Measurements from ENCODE around the gene PIK3R5.

Gene PIK3R5

GRCh38 chr17:8849311-8850041 is 116.0 kb downstream of the PIK3R5 start:
- no peak for DNase-seq

DNA sequence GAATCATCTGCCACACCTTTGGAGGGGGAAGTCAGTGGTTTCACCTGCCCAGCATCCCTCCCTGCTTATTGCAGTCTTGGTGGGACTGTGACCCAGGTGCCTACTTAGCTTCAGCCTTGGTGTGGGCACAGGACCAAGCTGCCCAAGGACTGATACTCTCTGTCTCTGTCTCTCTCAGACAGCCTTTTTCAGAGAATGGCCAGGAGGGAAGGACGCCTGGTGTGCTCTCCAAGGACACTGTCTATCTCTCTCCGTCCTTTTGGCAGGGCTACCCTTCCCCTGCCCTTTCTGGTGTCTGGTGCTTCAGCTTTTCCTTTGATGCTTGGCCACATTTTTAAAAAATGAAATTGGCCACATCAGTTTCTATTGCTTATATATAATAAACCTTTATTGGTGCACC is 117.6 kb downstream of the PIK3R5 start:
- no peak for DNase-seq

DNA sequence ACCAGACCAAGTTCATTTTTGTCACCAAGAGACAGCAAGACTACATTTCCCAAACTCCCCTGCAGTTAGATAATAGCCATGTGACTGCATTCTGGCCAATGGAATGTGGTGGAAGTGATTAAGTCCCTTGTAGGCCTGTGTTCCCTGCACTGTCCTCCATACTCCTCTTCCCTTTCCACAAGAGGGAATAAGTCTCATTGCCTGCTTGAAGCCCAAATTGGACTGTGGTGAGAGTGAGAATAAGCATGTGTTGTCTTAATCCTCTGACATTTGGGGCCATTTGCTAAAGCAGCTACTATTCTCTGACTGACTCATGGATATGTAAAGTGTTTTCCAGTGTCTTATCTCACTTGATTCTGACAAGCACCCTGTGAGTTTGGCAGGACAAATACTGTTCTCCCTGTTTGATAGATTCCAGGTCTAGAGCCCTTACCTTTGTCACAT is 118.7 kb downstream of the PIK3R5 start:
- DNase-seq = no peak

GRCh38 chr17:8844229-8845218 is 121.0 kb downstream of the PIK3R5 start:
- DNase-seq = no peak

- DNase-seq = no peak
Observed at GRCh38 chr17:8843344-8843743, 122.2 kb downstream of the PIK3R5 start.

DNA sequence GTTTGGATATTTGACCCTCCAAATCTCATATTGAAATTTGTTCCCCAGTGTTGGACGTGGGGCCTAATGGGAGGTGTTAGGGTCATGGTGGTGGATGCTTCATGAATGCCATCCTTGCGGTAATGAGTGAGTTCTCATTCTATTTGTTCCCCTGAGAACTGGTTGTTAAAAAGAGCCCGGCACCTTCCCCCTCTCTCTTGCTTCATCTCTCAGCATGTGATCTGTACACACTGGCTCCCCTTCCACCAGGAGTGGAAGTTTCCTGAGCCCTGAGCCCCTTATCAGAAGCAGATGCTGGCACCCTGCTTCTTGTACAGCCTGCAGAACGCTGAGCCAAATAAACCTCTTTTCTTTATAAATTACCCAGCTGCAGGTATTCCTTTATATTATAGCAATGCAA is 123.7 kb downstream of the PIK3R5 start:
- DNase-seq = no peak

- no peak for DNase-seq
Observed at GRCh38 chr17:8839410-8839935, 126.0 kb downstream of the PIK3R5 start.

DNA sequence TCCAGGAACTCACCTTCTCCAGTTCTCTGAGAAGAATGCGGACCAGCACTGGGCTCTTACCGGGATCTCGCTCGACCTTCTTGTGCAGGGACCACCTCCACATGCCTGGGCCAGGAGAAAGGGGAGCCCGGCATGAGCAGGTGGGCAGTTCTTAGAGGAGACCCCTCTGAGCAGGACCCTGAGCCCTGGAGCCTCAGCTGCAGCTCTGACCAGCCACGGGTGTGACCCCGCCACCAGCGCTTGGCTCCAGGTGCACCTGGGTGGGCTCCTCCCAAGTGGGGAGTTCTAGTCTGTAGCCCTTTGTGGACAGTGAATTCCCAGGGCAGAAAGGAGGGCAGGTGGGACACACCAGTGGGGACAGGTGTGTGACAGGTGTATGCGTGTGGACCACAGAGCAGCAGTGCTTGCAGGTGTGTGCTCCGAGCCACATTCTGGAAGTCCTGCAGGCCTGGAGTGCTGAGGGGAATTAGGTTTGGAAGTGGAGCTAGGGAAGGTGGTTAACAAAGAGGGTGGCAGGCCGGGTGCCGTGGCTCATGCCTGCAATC is 126.9 kb downstream of the PIK3R5 start:
- DNase-seq = no peak

- DNase-seq = no peak
Observed at GRCh38 chr17:8837563-8838075, 127.9 kb downstream of the PIK3R5 start.

GRCh38 chr17:8836821-8837562 is 128.5 kb downstream of the PIK3R5 start:
- DNase-seq = no peak

- no peak for DNase-seq
Observed at GRCh38 chr17:8835631-8836364, 129.7 kb downstream of the PIK3R5 start.

DNA sequence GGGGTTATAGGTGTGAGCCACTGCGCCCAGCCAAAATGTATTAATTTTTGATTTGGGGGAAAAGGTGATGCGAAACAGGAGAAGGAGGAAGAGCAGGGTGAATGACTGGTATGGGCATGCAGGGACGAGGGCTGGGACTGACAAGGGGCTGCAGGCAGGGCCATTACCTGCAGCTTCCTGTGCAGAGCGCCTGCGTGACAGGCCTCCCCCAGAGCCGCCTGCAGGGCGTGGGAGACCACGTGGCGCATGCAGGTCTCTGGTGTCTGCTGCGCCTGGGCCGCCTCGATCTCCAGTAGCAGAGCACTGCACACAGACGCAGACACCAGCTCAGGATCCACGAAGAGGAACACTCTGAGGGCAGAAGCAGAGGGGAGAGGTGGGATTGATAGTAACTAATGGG is 130.4 kb downstream of the PIK3R5 start:
- no peak for DNase-seq

DNA sequence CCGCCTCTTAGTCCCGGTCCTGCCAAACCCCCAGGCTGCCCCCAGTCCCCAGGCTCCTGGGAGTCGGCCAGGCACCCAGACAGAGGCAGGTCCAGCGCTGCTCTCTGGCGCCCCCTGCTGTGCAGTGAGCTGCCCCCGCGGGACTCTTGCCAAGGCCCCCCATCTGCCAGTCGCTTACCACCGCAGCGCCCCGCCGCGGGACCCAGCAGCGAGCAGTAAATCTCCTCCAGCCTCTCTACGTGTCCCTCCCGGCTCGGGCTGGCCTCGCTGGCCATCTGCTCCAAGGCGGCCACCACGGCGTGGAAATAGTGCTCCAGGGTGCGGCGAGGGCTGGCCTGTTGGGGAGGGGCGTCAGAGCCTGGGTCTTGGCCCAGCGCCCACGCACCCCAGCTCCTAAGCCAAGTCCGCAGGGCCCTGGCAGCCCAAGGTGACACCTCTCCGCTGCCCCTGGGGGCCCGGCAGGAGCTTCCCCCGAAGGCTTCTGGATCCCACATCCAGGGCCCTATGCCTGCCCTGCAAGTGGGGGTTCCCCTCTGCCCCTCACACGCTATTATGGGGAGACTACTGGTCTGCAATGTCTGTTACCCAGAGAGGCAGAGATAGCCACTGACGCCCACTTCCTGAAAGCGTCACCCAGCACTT is 132.7 kb downstream of the PIK3R5 start:
- DNase-seq = no peak

GRCh38 chr17:8831234-8831849 is 134.2 kb downstream of the PIK3R5 start:
- no peak for DNase-seq

DNA sequence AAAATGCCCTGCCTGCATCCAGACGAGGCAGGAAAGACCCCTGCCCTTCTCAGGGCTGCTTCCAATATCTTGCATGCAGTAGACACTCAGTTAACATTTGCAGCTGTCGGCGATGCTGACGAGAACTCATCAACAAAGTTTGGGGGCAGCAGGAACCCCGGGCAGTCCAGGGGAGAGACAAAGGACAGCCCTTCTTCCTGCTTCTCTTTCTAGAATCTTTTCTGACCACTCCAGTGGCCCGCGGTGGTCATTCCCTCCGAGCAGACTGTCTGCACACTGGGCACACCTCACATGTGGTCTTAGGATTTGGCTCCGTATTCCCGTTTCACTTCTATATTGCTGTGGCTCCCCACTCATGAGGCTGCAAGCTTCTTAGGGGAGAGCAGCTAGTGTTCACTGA is 135.4 kb downstream of the PIK3R5 start:
- DNase-seq = no peak

DNA sequence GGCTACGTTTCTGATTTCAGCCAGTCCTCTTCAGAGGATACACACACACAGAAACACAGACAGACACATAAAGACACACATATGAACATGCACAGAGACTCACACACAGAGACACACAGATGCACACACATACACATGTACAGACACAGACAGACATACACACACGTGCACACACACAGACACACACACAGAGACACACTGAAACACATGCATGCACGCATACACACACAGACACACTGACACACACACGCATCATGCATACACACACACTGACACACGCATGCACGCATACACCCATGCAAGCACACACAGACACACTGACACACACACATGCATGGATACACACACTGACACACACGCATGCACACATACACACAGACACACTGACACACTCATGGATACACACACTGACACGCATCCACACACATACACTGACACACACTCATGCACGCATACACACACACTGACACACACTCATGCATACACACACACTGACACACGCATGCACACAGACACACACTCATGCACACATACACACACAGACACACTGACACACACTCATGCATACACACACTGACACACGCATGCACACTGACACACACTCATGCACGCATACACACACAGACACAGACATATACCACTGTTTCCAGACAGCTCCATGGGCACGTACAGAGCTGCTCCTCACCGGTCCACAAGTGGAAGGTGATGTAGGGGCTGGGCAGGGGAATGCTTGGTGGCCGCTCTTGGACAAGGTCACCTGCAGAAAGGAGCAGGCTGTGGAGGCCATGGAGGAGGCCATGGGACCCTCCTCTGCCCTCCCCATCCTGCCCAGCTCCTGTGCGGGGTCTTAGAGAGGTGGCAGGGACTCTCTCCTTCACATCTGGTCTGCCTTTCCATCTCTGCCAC is 136.2 kb downstream of the PIK3R5 start:
- no peak for DNase-seq

All from NCI-H2029 treated with DMSO at 0.1 percent for 48 hours (cell line).